Right ventricle myocardium superior (tissue), 1 donor: ENCODE data around the gene ANKS4B. TPM values are rescaled to one million over a fixed set of nuclear protein-coding genes. Genes with fewer than 3 reads are reported as not detected.
"Not testable (repeated sequence)": the region's sequence is repeated elsewhere in the genome, so short reads cannot be mapped to it uniquely, and the experiment has no call there.

Experiments used
- ATAC-seq: fragments of 200-7000 bp; cut with Tn5 transposase; one replicate; pipeline ENCODE4 v1.9.1; 2020; ENCODE audit warnings: mild to moderate bottlenecking; ENCODE audit not compliant: poor library complexity
- DNase-seq: peaks from one replicate; pipeline ENCODE4 v3.0.0-alpha.2; 2020
- intact Hi-C: fragments of 100-400 bp; cut with DNase I; formaldehyde crosslinking; loops from one replicate; pipeline ENCODE4 v1.11.2; 2022
- total RNA-seq: library from RNA; stranded (reverse); fragmentation: NEBNext Ultra II Directional; extraction: Animal tissue kit (Norgen Biotek cat#: 25700); gene quantifications from one replicate; pipeline ENCODE4 v1.2.1, GENCODE V29; 2021
- donor health status: DM: no; HTN: yes; CAD: no; lungs with severe emphysema.

Gene ANKS4B
- total RNA-seq, 1 donor from 2014 or later: not detected

DNA sequence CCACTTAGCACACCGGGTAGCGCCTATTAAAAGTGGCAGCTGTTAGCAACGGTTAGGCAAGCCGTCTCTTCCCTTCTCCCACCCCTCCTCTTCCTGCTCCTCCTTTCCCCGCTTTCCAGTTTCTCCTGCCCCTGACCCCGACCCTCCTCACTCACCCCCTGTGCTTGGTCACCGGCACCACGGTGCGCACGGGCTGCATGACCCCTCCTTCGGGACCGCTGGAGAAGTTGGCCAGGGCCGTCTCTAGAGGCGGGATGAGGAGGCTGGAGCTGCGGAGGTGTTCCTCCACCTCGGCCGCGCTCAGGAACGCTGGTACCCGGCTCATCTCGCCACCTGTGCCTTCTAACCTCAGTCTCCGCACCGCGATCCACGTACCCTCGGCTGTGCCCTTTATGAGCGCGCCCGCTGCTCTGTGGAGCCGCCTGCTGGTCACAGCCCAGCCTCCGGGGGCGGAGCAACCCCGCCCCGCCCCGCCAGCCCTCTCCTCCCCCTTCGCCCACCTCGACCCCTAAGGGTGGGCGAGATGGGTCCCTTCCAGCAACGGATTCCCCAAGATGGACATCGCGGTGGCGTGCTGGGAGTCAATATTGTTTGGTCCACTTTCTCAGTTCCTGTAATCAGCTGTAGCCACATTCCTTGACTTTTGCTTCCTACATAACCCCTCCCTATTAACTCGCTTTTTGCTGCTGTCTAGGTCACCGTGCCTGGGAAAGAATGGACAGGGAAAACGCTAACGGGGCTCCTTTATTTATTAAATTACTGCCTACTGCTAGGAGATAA, 44.6 kb downstream of the ANKS4B start, which contains the start of gene CRYM:
TSS of gene CRYM (minus strand) at position 364 of the 780 bp plus-strand sequence. CDS start at position 325, 39 bp downstream.
- peak; percentile 75 for DNase-seq
- peak; percentile 96 for ATAC-seq
- intact Hi-C loops: no loop called here

DNA sequence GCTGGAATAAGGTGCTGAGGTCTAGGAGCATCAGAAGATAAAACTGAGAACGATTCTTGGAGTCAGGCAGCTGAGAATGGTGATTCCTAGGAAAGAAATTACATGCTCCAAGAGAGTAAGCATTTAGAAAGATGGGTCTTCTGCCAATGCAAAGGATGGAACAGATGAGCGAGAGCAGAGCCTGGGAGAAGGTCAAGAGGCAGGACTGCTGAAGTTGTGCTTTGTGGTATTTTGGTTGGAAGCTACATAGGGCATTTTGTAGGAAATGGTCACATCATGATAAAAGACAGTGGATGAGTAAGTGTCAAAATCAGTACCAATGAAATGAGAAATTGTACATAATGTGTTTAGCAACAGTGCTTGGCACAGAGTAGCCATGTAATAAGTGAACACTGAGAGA, 46.0 kb downstream of the ANKS4B start:
- no peak for ATAC-seq
- intact Hi-C loops: no loop called here
- no peak for DNase-seq

DNA sequence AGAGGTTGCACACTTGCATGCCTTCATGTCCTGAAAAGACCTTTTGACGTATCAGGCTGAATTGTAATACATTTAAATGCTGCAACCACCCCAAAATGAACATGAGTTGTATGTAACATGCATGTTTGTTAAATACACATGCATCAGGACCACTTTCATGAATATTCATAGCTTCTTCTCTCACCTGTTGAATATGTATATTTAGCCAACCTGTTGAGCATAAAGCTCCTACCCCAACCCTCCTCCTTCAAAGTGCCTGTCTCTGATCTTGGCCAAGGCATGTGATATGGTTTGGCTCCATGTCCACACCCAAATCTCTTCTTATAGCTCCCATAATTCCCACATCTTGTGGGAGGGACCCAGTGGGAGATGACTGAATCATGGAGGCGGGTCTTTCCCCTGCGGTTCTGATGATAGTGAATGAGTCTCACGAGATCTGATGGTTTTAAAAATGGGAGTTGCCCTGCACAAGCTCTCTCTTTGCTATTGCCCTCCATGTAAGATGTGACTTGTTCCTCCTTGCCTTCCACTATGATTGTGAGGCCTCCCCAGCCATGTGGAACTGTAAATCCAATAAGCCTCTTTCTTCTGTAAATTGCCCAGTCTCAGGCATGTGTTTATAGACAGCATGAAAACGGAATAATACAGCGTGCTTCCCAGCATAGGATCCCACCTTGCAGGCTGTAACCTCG, 48.3 kb downstream of the ANKS4B start:
- DNase-seq (no peak), ATAC-seq (no peak)
- intact Hi-C loops: no loop called here

DNA sequence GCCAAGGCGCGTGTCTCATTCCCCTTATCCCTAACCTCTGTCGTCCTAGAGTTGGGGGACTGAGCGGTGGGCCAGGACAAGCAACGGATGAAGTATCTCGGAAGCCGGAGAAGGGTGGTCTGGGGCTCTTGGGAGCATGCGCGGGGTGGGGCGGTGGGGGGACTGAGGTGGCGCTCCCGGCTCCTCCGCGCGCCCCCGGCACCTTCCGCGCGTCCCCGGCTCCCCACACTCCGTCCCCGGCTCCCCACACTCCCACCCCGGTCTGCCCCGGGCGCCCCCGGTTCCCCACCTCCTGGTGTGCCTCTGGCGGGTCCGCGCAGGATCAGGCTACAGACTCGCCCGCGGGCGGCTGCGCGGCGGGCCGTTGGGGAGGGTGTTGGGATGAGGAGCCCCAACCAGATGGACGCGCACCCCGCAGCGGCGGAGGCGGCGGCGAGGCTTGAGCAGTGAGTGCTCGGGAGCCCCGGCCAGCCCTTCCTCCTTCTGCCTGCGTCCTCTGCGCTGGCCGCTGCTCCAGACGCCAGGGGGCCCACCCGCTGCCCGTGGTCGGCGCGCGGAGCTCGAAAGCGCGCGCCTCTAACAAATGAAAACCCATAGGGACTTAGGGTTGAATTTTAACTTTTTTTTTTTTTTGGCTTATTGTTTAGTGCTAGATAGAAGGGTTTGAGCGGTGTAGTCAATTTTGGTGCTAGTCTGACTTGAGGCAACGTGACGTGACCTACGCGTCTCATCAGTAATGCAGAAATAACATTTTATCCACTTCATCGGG, 50.2 kb downstream of the ANKS4B start:
- ATAC-seq: peak; percentile 93
- intact Hi-C loops: no loop called here
- peak; percentile 72 for DNase-seq

DNA sequence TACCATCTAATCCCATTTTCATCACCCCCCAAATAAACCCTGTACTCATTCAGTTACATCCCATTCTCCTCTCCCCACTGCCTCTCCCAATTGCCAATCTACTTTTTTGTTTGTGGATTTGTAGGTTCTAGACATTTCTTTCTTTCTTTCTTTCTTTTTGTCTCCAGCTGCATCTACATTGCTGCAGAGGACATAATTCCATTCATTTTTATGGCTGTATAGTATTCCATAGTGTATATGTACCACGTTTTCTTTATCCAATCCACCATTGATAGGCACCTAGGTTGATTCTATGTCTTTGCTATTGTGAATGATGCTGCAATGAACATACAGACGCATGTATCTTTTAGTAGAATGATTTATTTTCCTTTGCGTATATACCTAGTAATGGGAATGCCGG, 50.9 kb downstream of the ANKS4B start:
- ATAC-seq (no peak), DNase-seq (no peak)
- intact Hi-C loops: no loop called here

DNA sequence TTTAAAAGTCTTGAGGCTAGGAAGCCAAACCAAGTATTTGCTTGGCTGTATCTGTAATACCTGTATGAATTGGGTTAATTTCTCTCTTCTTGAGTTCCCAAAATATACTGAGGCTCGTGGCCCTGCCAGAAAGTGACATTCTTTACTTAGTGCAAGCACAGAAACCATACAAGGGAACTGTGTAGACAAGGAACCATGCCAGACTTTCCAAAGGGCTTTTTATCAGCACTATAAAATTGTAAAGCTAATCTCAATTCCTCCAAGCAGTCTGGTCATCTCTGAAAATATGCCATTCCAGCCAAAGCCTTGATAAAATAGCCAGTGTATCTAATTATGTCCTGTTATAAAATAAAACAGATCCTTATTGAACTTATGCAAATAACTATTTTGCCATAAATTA, 51.8 kb downstream of the ANKS4B start:
- DNase-seq (no peak), ATAC-seq (no peak)
- intact Hi-C loops: no loop called here

DNA sequence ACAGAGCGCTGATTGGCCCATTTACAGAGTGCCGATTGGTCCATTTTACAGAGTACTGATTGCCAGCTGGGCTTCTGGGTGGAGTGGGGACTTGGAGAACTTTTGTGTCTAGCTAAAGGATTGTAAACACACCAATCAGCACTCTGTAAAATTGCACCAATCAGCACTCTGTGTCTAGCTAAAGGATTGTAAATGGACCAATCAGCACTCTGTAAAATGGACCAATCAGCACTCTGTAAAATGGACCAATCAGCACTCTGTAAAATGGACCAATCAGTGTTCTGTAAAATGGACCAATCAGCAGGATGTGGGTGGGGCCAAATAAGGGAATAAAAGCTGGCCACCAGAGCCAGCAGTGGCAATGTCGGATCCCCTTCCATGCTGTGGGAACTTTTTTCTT, 56.3 kb downstream of the ANKS4B start:
- intact Hi-C loops, DNase-seq, ATAC-seq: not testable (repeated sequence)

DNA sequence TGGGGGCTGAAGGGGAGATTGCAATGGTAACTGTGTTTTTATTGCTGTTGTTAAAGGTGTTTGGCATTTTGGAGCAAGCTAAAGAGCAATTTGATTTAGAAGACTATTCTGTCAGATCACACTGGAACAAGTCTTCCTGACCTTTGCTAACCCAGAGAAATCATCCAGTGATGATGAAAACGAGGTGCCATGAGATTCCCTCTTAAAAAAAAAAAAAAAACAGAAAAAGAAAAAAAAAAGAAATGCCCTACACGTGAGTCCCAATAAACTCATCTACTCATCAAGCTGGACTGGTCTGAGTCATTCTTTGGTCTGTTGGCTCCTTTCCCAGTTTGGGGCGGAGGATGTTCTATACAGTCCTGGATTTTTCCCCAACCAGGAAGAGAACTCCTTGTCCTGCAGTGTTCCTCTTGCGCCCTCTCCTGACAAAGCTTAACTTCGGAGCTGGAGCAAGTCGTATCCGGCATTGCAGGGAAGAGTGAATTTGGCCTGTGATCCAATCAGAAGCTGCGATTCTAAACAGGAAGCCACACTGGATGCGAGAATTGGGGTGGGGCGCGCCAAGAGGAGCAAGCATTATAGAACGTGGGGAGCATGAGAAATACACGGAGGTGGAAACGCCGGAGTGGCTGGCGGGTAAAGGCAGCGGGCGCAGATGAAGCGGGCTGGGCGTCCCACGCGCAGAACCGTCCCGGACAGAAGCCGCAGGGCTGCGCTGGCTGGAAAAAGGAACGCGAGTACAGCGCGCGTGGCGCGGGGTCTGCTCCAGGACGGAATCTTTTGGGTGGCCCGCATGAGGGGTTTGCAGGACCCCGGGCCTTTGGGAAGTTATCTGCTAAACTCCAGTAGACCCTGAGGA, 67.0 kb downstream of the ANKS4B start:
- intact Hi-C loops: loop anchor here (2.0 to 10.0 kb wide), 3 partner anchors 112 to 254 kb away; partner anchors contain the start of gene LDAF1
- DNase-seq (peak; percentile 87), ATAC-seq (peak; percentile 96)

DNA sequence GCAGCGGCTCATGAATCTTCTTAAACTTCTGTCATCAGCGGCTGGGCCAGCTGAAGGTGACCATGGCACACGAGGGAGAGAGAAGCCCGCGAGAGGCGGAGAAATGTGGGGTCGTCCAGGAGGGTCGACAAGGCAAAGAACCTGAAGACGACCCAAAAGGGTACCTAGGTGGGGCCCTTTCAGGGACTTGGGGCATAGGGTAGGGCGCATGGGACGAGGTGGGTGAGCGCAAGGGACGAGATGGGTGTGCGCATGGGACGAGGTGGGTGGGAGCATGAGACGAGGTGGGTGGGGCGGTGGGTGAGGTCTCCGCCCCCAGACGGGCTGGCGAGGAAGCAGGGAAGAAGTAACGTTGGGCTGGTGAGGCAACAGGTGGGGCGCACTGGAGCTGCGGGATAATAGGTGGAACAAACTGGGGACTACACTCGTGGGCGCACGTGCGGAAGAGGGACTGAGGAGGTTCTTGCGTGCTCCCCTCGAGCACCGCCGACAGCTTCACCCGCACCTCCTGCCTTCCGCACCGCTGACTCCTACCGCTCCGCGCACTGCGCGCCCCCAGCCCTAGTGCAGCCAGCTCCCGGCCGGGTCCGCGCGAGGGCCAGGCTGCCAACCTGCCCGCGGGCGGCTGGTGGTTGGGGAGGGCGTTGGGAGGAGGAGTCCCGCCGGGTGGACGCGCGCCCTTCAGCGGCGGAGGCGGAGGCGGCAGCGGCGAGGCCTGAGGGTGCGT, 67.8 kb downstream of the ANKS4B start:
- DNase-seq: peak; percentile 77
- intact Hi-C loops: loop anchor here (2.0 to 10.0 kb wide), 3 partner anchors 113 to 253 kb away; partner anchors contain the start of gene LDAF1

DNA sequence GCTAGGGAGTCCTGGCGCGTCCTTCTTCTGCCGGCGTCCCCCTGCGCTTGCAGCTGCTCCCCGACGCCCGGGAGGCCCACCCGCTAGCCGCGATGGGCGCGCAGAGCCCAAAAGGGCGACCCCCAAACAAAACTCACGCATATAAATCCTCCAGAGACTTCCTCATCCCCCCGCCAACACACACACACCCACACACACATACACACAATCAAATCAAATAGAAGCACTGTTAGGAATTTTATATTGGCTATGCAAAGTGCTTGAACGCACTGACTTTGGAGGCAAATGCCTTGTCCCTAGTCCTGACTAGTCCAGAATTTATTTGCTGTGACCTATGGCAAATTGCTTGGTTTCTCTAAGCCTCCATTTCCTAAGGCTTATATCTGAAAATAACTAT, 68.4 kb downstream of the ANKS4B start:
- no peak for ATAC-seq
- intact Hi-C loops: loop anchor here (2.0 to 10.0 kb wide), 3 partner anchors 113 to 253 kb away; partner anchors contain the start of gene LDAF1
- no peak for DNase-seq

More for the DNA sequence above, 67.8 kb downstream of the ANKS4B start:
- peak; percentile 86 for ATAC-seq

DNA sequence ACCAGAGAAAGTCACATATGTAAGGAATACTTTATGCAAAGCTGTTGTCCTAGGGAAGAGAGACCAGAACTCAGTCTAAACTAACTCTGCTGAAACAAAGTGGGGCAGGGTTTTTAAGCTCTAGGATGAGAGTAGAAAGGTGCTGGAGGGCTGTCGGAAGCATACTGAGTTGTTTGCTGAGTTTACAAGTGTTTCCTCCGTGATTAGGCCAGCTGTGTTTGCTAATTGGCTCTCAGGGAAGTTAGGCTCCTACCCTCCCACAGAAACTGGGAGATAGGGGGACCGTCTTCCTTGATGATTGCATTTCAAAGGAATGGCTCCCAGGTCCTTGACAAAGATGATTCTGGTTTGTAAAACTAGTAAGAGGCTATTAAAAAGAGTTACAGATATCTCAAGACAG, 69.0 kb downstream of the ANKS4B start:
- intact Hi-C loops: loop anchor here (10.0 kb wide), 1 partner anchor 252 kb away; no protein-coding TSS in a partner anchor

DNA sequence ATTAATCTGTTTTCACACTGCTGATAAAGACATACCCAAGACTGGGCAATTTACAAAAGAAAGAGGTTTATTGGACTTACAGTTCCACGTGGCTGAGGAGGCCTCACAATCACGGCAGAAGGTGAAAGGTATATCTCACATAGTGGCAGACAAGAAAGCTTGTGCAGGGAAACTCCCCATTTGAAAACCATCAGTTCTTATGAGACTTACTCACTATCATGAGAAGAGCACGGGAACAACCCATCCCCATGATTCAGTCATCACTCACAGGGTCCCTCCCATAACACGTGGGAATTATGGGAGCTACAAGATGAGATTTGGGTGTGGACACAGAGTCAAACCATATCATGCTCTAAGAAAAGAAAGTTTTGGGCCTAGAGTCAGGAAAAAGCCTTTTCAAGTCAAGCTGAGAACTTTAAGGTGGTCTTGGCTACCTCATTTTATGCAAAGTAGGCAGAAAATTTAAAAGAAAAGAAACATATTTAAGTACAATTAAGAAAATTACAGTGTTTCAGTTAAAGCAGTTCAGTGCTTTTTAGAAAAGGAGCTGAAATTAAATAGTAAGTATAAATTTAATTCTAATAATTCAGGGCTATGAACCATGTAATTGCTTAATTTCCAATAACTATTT, 69.5 kb downstream of the ANKS4B start:
- no peak for DNase-seq
- no peak for ATAC-seq
- intact Hi-C loops: loop anchor here (10.0 kb wide), 1 partner anchor 252 kb away; no protein-coding TSS in a partner anchor

More for the DNA sequence above, 69.0 kb downstream of the ANKS4B start:
- no peak for ATAC-seq
- no peak for DNase-seq

Other genes with a start within 250 kb of the ANKS4B start
- 0.89 TPM for gene DNAH3, start 82.9 kb upstream of the ANKS4B start, total RNA-seq
- gene LDAF1, start 75.0 kb upstream of the ANKS4B start, total RNA-seq: 148 TPM
- gene ZP2, start 22.1 kb upstream of the ANKS4B start, total RNA-seq: not detected
- gene CRYM, start 44.6 kb downstream of the ANKS4B start, total RNA-seq: 70.0 TPM